NCI-H2081 treated with DMSO at 0.1 percent for 48 hours (cell line): ENCODE results near the gene RASSF3.

ENCODE experiments used
- DNase-seq: peaks from one replicate; lab custom pipeline; 2025; lab: John Stamatoyannopoulos, UW

RASSF3 gene

DNA sequence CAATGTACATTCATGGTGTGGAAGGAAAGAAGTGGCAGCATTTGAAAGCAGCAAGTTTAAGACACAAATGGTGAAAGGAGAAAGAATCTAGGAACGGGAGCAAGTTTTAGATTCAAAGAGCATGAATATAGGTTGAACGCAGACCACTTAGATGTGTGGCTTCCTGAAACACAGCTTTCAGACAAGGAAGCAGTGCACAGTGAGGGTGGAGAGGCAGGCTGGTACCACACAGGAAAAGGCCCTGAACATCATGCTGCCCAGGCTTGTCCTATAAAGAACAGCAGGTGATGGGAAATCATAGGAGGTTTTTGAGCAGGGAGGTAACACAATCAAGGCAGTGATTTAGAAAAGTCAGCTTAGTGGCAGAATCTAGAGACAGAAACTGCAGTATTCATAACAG lies 113.3 kb downstream of the RASSF3 start:
- DNase-seq: no peak

DNA sequence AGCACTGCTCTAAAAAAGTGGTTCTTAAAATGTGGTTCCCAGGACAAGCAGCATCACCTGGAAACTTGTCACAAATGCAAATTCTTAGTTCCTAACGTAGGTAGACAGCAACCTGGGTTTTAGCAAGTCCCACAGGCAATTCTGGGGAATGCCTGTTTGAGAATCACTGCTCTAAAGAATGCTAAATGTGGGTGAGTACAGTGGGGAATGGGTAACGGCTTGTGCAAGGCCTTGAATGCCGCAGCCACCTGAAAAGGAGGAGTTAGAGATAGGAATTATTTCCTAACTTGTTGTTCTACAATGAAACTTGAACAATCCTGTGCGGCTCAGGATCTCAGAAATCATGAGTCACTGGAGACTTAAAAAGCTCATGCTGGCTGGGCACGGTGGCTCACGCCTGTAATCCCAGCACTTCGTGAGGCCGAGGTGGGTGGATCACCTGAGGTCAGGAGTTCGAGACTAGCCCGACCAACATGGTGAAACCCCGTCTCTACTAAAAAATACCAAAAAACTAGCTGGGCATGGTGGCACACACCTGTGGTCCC lies 114.0 kb downstream of the RASSF3 start:
- DNase-seq: no peak

DNA sequence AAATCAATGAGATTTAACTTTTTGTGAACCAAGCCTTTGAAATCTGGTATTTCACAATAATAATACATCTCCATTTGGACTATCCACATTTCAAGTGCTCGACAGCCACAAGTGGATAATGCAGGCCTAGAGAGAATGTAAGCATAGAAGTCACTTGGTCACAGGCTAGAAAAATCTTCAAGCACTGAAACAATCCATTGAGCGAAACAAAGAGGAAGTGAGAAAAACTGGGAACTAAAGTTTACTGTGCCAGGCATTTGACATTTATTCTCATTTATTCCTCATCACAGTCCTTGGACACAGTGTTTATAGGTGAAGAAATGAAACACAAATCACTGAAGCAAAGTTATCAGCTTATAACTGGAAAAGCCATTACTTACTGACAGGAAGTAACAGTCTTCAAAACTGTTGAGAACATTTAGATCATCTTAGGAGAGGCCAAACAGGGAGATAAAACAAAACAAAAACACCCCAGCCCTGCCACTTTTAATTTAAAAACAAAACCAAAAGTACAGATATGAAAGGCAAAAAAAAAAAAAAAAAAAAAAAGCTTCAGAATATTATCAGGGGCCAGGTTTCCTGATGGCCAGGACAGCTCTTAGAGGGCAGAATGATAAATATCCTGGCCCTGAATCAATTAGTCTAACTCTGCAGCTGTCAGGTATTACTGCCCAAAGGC lies 119.8 kb downstream of the RASSF3 start:
- DNase-seq: no peak

DNA sequence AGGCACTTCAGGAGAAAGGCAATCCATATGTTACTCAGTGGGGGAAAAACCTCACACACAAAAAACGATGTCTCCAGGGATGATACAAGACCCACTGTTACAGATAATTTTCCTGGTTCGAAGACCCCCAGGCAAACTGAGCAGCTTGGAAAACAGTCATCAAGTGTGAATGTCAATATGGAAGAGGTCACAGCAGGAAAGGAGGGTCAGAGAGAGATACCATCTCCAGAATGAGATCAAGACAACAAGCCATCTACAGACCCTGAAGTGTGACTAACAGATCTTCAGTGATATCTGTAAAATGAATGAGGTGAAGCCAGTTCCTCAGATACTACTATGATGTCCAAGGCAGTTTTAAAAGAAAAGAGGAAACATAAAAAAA lies 120.3 kb downstream of the RASSF3 start:
- DNase-seq: no peak

DNA sequence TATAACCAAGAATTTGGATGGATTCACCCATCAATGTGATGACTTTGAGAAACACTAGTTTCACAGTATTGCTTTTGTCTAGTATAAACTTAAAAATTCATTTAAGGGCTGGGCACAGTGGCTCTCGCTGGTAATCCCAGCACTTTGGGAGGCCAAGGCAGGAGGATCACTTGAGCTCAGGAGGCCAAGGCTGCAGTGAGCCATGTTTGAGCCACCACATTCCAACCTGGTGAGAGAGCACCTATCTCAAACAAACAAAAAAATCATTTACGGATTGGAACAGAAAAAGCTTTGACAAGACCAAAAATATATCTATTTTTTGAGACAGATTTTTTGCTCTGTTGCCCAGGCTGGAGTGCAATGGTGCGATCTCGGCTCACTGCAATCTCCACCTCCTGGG lies 121.4 kb downstream of the RASSF3 start:
- DNase-seq: no peak

DNA sequence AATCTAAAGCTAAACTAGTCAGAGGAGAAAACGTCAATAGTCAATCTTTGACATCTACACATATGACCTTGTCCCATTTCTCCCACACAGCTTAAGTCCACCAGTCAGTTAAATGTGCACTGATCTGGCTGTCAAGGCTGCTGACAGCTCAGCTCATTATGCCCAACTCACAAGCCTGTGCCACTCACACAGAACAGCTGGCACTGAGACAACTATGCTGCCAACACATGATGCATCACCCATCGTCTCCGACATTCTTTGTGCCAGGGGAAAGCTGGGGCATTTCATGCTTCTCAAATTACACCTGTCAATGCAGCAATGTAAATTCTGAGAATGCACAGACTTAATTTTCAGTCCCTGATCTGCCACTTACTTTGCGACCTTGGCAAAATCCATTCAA lies 123.6 kb downstream of the RASSF3 start:
- DNase-seq: no peak

DNA sequence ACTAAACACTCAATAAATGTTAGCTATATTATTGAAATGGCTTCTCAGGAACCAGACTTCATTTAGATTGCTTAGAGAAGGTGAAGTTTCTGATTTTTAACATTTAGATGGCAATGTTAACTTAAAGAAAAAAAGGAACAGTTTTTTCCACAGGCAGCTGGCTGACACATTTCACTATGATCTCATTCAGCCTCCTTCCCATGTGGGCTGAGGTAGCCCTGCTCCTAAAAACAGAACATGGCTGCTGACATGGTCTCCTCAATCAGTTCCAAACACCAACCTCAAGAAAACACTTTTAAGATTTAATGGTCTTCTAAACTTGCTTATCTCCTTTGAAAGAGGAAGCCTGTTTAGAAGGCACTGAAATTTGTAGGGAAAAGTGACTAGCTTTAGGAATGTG lies 125.1 kb downstream of the RASSF3 start:
- no peak for DNase-seq

DNA sequence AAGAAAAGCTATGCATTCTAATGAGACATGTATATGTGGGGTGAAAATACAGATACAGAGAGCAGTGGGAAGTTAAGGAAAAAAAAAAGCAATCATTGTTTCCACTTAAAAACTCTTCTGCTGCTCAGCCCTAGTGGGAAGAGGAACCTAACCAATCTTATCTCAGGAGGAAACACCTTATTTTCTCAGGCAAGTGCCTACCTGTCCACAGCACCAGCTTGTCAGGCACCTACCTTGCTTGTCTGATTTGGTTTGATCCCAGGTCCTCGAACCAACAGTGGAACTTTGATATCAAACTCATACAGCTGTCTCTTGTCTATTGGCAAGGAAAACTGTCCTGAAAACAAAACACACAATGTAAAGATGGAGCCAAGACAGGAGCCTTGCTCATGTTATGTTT lies 126.5 kb downstream of the RASSF3 start:
- no peak for DNase-seq

DNA sequence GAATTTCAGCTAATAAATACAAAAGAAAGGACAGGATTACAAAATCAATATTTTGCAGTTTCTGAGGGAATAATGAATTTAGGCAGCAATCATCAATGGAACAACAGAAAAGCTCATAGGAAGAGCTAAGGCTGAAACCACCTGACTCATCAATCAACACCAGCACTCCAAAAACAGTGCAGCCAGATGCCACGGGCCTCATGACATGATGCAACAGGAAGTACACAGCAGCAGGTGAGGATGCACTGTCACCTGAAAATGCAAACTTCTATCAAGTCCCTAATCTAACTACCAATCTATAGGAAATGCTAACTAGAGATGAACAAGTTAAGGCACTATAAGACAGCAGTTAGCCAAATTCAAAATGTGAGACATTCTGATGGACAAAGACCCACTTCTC lies 127.2 kb downstream of the RASSF3 start:
- no peak for DNase-seq

DNA sequence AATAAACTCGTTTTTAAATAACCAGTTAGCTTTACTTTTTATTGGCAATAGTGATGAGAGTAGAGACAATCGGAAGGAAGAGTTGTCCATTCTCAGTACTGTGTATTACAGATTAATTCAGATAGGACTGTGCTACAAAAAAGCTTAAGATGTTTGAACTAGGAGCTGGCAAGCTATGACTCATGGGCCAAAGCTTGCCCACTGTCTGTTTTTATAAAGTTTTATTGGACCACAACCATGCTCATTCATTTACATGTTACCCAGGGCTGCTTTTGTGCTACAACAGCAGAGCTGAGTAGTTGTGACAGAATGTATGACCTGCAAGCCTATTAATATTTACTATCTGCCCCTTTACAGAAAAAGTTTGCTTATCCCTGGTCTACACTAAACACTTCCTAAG lies 129.5 kb downstream of the RASSF3 start:
- DNase-seq: no peak

DNA sequence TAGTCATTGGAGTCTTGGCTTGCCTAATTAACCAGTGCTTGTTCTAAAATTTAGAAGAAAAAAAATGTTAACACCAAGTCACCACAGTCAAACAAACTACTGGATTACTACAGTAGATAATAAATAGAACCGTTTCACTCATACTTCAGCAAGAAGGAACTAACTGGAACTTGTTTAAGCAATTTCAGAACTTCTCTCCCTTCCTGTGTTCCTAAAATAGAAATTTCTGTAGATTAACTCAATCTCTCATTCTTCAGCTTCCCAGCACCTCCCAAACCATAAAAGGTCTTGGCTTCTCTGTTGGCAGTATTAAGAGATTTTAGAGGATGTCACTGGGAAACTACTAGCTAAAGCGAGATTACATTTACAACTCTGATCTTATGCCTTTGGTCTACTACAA lies 130.4 kb downstream of the RASSF3 start:
- no peak for DNase-seq

DNA sequence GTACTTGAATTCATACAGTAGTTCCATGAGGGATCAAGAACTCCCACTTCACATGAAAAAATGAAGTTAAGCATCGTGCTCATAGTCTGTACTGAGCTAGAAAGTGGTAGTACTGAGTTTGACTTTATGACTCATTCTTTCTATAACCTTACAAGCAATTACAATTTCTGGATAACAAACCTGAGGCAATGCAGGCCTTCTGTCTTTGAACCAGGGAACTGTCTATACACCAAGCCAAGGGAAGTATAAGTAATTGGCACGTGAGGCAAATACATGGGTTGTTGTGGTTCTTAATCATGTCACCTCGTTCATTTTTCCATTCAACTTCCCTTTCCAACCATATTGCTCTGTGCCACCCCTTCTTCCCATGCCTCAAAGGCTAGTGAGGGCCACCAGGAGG lies 132.1 kb downstream of the RASSF3 start:
- no peak for DNase-seq

DNA sequence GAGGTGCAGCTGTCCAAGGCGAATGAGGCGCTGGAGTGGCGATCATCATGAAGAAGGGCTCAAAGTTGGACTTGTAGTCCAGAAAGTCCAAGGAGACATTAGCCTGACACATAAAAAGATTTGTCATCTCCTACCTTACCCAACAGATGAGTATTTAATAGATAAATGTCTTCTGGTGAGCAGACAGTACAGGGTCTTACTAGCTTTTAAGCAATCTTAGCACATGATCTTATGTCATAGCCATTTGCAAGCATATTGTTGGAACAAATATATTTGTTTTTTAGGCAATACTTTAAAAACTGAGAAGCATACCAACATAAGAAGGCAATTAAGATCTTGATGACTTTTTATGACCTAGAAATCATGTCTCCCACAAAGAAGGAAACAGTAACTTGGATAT lies 132.9 kb downstream of the RASSF3 start:
- no peak for DNase-seq

DNA sequence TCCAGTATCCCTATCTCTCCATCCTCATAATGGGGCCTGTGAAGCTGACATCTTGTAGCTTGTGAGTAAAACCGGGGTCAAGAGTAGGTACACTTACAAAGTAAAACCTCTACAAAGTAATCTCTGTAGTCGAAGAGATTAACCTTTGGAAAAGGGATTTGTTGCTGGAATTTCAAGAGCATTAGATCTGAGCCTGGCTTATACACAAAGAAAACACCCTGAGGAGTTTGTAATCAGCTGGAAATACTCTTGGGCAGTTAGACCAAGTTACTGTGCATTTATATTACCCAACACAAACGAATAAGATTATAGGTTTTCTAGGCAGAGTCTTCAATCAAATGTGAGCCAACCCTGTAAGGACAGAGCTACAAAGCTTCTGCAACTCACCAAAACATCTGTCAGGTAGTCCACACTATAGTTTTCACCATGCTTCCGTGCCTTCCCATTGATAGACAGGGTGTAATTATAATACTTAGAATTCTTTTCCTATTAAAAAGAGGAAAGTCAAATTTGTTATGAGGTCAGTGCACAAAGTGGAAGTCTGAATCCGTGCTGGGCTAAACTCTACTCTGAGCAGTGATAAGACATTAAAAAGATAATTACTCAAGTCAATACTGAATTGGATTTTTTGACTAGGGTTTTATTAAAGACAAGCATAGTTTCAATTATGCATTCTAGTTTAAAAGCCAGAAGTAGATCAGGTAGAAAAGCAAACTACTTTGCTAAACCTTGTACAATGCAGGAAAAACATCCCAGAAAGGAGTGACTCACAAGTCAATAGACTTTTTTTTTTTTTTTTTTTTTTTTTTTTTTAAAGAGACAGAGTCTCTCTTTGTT lies 134.3 kb downstream of the RASSF3 start:
- DNase-seq: no peak

DNA sequence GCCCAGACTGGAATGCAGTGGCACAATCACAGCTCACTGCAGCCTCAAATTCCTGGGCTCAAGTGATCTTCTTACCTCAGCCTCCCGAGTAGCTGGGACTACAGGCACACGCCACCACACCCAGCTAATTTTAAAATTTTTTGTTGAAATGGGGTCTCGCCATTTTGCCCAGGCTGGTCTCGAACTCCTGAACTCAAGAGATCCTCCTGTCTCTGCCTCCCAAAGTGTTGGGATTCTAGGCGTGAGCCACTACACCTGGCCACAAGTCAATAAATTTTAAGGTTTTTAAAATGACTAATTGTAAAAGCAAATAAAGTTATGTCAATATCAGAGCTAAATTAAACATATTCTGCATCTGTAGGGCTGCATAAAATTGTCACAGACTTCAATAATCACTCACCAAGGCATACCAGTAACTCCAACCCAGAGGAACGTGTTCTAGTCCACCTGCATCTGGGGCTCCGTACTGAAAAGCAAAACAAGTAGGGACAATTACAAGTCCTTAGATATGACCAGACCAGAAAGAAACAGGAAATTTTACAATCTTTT lies 135.0 kb downstream of the RASSF3 start:
- no peak for DNase-seq

DNA sequence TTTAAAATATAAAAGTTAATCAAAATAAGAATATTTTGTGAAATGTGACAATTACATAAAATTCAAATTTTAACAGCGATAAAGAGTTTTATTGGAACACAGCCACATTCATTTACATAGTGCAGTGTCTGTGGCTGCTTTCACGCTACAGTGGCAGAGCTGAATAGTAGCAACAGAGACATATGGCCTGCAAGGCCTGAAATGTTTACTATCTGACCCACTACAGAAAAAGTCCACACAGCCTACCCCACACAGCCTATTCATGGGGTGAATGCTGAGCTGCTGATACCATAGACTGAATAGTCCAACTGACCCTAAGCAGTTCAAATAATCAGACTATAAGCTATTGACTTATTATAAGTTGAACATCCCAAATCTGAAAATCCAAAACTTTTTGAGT lies 135.7 kb downstream of the RASSF3 start:
- DNase-seq: no peak

DNA sequence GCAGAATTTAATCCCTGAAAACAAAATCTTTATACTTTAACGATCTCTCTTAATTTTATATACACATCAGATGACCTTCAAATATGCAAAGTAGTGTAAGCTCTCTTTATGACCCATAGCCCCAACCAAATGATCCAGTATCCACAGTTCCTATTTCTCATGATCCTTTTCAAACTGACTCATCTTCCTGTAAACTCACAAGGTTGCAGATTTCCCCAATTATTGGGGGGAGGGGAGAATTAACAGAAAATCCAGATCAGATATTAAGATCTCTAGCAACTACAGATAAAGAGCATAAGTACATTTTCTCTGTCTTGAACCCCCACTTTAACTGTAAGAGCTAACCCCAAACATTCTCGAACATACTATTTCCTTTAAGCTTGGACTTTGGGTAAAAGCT lies 136.4 kb downstream of the RASSF3 start:
- no peak for DNase-seq
